ENCODE measurements around the gene PLA2G1B.

GRCh38 chr12:120350576-120351350, 23.2 kb upstream of the PLA2G1B start:
- no peak for TF ChIP-seq CTCF (IDR thresholded peaks at IDR 0.05; ENCODE audit: borderline replicate concordance, extremely low read depth, low read length, poor library complexity, severe bottlenecking)
- no peak for TF ChIP-seq EZH2 (IDR thresholded peaks at IDR 0.05; ENCODE audit: borderline replicate concordance, low read depth, low read length, severe bottlenecking)
